Measurements from ENCODE around the gene CASP2.

GRCh38 chr7:143325240-143325639 is 37.1 kb downstream of the CASP2 start:
- TF ChIP-seq CTCF (IDR thresholded peaks at IDR 0.05; ENCODE audit: insufficient read depth, low read length, poor library complexity, severe bottlenecking), result no peak
- no peak for TF ChIP-seq EZH2phosphoT487 (conservative IDR thresholded peaks at IDR 0.05; ENCODE audit: low read length)

Measured in SU-DHL-6 (cell line).